Measurements from ENCODE around the gene SPRED3.
A peak's percentile ranks its signal among the peaks of the same experiment; 100 is the strongest.

SPRED3 gene

GRCh38 chr19:38362076-38362945 is 26.2 kb upstream of the SPRED3 start:
- TF ChIP-seq CTCF (IDR thresholded peaks at IDR 0.05; ENCODE audit: low read depth, low read length): no peak
- H3K4me3 ChIP-seq (ENCODE audit: low read depth, low read length): peak overlapping the region; percentile 63

DNA sequence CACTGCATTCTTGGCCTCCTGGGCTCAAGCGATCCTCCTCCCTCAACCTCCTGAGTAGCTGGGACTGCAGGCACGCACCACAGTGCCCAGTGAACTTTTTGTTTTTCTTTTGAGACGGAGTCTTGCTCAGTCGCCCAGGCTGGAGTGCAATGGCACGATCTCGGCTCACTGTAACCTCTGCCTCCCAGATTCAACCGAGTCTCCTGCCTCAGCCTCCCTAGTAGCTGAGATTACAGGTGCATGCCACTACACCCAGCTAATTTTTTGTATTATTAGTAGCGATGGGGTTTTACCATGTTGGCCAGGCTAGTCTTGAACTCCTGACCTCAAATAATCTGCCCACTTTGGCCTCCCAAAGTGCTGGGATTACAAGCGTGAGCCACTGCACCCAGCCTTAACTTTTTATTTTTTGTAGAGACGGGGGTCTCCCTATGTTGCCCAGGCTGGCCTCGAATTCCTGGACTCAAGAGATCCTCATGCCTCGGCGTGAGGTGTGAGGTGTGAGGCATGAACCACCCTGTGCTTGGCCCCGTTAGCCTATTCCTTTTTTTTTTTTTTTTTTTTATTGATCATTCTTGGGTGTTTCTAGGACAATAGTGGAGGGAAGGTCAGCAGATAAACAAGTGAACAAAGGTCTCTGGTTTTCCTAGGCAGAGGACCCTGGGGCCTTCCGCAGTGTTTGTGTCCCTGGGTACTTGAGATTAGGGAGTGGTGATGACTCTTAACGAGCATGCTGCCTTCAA is 25.4 kb upstream of the SPRED3 start:
- peak overlapping the region; percentile 63 for H3K4me3 ChIP-seq (ENCODE audit: low read depth, low read length)

- no peak overlapping the region for H3K4me3 ChIP-seq (ENCODE audit: low read depth, low read length)
- TF ChIP-seq CTCF (IDR thresholded peaks at IDR 0.05; ENCODE audit: low read depth, low read length): no peak
Measured at GRCh38 chr19:38367041-38367440, 21.5 kb upstream of the SPRED3 start.

DNA sequence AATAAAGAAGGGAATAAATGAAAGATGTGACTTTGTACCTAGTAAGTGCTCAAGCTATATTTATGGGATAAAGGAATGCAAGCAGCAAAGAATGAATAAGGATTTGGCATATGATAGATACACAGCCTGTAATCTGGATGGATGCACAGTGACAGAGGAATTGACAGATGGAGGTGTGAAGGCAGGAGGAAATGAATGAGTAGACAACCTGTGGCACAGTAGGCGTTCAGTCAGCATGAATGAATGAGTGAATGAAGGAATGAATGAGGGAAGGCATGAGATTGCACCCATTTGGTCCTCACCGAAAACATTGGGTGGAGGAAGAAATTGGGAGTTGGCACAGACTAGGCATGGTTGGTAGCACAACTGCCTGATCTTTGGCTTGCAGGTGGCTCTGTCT is 18.9 kb upstream of the SPRED3 start:
- H3K4me3 ChIP-seq (ENCODE audit: low read depth, low read length): no peak overlapping the region
- TF ChIP-seq CTCF (IDR thresholded peaks at IDR 0.05; ENCODE audit: low read depth, low read length): no peak

GRCh38 chr19:38370299-38370698 is 18.2 kb upstream of the SPRED3 start:
- TF ChIP-seq CTCF (IDR thresholded peaks at IDR 0.05; ENCODE audit: low read depth, low read length): no peak
- no peak overlapping the region for H3K4me3 ChIP-seq (ENCODE audit: low read depth, low read length)

DNA sequence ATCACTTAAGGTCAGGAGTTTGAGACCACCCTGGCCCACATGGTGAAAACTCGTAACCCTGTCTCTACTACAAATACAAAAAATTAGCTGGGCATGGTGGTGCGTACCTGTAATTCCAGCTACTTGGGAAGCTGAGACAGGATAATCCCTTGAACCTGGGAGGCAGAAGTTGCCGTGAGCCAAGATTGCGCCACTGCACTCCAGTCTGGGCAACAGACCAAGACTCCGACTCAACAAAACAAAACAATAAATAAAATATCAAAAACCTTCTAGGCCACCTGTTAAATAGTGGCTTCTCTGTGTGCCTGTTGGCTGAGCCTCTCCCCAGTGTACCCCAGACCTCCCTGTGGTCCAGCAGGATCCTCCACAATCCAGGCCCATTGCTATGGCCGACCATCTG is 17.4 kb upstream of the SPRED3 start:
- TF ChIP-seq CTCF (IDR thresholded peaks at IDR 0.05; ENCODE audit: low read depth, low read length): no peak
- H3K4me3 ChIP-seq (ENCODE audit: low read depth, low read length): no peak overlapping the region

GRCh38 chr19:38373907-38374331 is 14.6 kb upstream of the SPRED3 start:
- no peak for TF ChIP-seq CTCF (IDR thresholded peaks at IDR 0.05; ENCODE audit: low read depth, low read length)
- peak overlapping the region; percentile 93 for H3K4me3 ChIP-seq (ENCODE audit: low read depth, low read length)

All from WI38 (cell line).